GM21381 (cell line): ENCODE measurements around the gene MTHFD1L.
"Not testable (repeated sequence)": the region's sequence is repeated elsewhere in the genome, so short reads cannot be mapped to it uniquely, and the experiment has no call there.

Source experiments
- ATAC-seq: cut with Tn5 transposase; IDR thresholded peaks from one replicate; pipeline ENCODE4 v1.9.1; 2021; ENCODE audit warnings: mild to moderate bottlenecking, moderate library complexity; ENCODE audit not compliant: unreplicated experiment

MTHFD1L gene

GRCh38 chr6:151113641-151114040 lies 248.1 kb downstream of the MTHFD1L start:
- ATAC-seq: no peak

GRCh38 chr6:151118461-151119123 lies 253.1 kb downstream of the MTHFD1L start:
- no peak for ATAC-seq

GRCh38 chr6:151119823-151120524 lies 254.5 kb downstream of the MTHFD1L start:
- no peak for ATAC-seq

GRCh38 chr6:151121900-151122299 lies 256.4 kb downstream of the MTHFD1L start:
- no peak for ATAC-seq

- not testable (repeated sequence) for ATAC-seq
Observed at GRCh38 chr6:151123641-151124040, 258.1 kb downstream of the MTHFD1L start.

DNA sequence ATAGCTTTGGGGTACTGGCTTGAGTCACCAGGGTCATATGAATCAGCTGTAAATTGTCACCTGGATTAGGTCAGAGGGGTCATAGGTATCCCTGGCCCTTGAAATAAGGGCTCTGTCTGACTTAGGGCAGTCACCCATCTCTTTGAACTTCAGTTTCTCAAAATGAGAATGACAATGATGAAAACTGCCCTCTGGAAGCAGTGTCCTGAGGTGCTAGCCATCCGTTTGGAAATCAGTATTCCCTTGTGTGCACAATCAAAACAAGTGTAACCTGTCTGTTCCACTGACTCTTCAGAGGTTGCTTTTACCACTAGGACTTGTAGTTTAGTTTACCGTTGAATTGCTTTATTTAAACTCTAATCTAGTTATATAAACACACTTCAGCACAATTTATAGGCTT lies 259.7 kb downstream of the MTHFD1L start:
- not testable (repeated sequence) for ATAC-seq

DNA sequence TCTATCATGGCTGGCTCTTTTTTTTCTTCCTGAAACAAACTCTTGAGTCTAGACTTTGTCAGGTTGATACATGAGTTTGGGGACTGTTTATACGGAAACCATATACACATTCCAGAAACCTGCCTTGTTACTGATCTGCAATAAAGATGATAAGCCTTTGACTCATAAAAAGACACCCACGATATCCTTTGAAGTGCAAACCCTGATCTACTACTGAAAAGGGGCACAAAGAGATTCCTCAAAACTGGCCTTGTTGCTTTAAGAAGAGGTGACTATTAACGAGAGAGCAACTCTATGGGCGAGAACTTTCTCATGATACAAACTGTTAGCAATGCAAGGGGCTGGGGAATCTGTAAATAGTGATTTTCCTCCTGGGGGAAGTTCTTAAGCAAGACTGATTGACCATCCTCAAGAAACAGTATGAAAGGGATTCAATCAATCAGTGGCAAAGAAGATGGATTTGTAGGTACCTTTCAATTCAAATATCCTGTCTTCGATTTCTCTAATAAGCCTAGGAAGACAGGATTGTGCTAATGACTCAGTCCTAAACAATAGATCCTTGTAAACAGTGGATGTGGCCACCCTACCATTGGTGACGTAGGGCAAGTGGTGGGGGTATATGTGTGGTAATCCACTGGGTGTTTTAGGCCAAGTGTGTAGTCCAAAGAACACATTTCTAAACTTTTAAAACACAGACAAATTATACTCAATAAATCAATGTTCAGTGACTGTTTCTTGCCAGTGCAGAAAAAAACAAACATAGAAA lies 260.3 kb downstream of the MTHFD1L start:
- not testable (repeated sequence) for ATAC-seq

DNA sequence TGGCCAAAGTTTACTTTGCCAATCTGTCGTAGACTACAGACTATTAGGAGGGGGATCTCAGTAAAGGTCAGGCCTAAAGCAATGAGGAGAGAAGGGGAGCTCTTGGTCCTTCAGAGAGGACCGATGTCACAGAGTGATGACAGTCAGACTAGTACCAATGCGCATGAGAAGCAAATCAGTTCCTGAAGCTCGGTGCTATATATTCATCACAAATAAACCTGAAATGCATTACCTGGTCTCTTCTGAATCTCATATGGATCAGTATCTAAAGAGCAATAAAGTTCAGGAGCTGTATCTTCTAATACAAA lies 260.9 kb downstream of the MTHFD1L start:
- not testable (repeated sequence) for ATAC-seq

DNA sequence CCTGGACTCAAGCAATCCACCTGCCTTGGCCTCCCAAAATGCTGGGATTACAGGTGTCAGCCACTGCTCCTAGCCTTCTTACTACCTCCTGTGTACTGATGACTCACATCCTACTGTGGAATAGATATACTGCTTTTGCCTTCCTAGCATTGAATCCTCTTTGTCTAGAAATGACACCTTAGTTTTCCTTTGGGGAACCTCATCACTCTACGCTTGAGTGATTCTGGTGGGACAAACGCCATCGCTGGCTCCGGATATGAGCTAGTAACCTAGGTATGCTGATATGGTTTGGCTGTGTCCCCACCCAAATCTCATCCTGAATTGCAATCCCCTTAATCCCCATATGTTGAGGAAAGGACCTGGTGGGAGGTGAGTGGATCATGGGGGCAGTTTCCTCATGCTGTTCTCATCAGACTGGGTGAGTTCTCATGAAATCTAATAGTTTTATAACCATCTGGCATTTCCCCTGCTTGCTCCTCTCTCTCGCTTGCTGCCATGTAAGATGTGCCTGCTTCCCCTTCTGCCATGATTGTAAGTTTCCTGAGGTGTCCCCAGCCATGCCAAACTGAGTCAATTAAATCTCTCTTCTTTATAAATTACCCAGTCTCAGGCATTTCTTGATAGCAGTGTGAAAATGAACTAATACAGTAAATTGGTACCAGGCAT lies 261.8 kb downstream of the MTHFD1L start:
- ATAC-seq: not testable (repeated sequence)

- ATAC-seq: no peak
Observed at GRCh38 chr6:151128763-151129370, 263.4 kb downstream of the MTHFD1L start.

DNA sequence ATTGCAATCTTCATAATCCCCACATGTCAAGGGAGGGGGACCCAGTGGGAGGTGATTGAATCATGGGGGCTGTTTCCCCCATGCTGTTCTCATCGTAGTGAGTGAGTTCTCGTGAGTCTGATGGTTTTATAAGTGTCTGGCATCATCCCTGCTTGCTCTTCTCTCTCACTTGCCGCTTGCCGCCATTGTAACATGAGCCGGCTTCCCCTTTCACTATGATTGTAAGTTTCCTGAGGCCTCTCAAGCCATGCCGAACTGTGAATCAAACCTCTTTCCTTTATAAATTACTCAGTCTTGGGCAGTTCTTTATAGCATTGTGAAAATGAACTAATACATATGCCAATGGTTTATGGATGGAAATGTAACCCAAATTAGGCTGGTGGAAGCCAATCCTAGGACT lies 264.8 kb downstream of the MTHFD1L start:
- ATAC-seq: no peak

DNA sequence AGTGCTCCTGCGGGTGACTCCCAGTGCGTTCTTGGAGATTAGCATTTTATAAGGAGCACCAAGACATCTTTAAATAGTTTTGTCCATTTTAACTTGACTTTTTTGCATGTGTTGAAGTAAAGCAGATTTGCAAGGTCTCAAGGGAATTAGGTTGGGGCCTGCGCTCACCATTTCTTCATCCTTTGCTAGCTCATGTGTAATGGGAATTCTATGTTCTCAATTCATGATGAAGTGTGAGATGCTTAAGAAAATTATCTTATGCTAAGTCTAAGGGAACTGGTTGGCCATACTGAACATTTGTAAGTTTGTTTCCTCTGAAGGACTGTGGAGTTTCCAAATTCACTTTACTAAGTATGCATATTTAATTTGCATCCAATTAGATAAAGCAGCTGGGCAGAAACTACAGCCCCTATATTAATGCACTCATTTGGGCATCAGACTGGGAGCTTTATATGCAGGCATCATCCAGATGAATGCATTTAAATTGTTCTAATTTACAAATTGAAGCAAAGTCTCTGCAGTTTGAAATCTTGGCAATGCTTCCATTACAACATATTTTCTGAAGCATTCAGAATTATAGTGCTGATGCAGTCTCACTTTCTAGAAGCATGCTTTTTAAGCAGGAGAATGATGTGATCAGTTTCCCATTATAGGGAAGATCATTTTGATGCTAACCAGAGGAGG lies 266.0 kb downstream of the MTHFD1L start:
- ATAC-seq: no peak

DNA sequence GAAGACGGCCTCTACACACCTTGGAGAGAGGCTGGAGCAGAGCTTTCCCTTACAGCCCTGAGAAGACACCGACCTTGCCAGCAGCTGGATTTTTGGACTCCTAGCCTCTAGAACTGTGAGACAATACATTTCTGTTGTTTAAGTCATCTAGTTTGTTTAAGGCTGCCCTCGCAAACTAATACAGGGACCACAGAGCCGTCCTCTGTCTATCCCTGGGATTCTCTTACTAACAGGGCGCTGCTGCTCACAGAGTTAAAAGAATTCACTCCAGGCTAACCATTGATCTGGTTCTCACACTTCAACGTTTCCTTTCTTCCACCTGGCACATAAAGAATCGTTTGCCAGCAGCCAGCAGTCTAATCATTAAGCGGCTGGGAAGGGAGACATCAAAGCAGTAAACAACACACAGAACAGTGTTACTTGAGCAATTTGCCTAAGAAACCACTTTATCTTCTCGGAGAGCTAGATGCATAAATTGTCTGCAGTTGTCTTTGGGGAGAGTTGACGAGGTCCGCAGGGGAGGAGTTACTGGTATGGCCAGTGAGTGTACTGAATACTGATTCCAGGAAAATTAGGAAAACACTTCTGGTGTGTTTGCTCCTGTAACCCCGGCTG lies 270.7 kb downstream of the MTHFD1L start:
- ATAC-seq: no peak

DNA sequence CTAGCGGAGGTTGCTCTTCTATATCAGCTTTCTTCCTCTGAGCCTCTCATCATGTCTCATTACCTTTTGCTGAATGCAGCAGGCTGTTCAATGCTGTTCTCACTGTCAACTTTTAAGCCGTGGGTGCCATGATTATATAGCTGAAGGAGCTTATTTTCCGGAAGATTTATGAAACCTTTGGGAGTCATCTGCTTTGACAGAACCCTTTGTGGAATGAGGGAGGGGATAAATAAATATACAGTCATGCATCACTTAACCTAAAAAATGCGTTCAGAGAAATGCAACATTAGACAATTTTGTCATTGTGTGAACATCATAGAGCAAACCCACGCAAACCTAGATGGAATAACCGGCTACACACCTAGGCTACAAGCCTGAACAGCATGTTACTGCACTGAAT lies 272.0 kb downstream of the MTHFD1L start:
- no peak for ATAC-seq

DNA sequence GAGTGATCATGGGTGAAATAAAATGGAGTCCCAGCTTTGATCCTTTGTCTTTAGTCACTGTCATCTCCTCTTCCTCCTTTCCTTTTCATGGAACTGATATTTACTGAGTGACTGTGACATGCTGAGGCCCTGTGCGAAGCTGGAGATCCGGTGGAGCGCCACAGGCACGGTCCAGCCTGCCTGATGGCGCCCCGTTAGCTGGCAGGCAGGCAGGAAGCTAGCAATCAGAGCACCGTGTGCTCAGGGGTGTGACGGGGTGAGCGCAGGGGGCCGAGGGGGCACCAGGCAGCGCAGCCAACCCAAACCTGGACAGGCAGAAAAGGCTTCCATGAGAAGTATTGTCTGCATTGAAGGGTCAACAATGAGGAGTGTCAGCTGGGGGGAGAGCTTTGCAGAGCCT lies 274.0 kb downstream of the MTHFD1L start:
- no peak for ATAC-seq

DNA sequence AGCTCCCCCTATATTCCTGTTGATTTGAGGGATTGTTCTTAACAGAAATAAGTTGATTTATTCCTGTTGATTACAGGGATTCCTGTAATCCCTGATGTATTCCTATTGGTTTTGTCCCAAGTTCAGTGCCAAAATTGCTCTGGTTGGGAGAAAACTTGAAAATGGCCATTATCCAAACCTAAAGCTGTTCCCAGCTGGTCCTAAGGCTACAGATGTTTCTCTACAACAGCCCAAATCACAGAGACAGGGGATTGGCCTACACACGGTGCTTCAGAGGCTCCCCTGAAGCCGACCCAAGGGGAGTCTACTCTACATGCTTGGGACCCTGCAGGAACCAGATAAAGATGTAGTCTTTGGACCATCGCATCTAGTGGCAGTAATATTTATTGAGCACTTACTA lies 275.3 kb downstream of the MTHFD1L start:
- ATAC-seq: no peak

- no peak for ATAC-seq
Observed at GRCh38 chr6:151141685-151142084, 276.2 kb downstream of the MTHFD1L start.

DNA sequence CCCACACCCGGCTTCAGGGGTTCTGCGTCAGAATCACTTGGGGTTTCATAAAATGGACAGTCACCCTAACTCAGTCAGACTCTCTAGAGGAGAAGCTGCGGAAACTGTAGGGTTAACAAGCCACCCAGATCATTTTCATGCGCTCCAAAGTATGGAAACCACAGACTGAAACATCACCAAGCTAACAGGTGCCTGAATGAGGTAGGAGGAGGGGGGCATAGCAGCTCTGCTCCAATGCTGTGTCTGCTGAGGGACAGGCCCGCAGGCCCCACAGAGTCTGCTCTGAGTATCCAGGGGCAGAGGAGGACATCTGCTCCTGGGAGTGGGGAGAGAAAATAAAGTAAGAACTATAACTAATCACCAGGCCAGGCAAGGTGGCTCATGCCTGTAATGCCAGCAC lies 277.2 kb downstream of the MTHFD1L start:
- ATAC-seq: no peak

DNA sequence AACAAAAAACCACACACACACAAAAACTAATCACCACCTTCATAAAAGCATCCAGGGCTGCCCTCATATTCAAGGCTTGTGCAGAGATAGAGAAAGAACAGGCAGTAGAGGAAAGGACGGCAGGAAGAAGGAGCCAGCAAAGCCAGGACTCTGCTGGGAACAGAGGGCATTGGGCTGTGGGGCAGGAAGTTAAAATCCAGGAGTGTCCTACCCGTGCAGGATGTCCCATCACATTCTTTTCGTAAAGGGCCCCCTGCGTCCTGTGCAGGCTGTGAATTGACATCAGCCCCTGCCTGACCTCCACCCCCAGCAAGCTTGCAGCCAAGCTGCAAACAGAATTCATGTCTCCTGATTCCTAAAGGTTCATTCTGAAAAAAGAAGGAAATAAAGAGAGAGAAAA lies 277.8 kb downstream of the MTHFD1L start:
- no peak for ATAC-seq

DNA sequence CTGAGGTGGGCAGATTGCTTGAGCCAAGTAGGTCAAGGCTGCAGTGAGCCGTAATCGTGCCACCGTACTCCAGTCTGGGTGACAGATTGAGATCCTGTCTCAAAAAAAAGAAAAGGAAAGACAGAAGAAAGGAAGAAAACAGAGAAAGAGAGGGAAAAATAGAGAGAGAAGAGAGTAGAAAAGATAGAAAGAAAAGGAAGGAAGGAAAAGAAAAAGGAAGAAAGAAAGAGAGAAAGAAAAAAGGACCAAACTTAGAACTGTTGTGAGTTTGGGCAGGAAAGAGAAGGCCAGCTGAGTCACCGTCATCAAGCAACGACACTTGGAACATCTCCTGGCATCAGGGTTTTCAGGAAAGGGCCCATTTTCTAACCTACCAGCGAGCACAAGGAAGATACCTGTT lies 278.3 kb downstream of the MTHFD1L start:
- ATAC-seq: no peak
